NT2/D1 (cell line): ENCODE data around the gene FAM170B.

Experiments
- YY1 ChIP-seq: IDR thresholded peaks from 2 replicates; pipeline ENCODE4 v1.6.1; 2011; ENCODE audit not compliant: insufficient read length, insufficient read depth
- ZNF274 ChIP-seq: IDR thresholded peaks from 2 replicates; pipeline ENCODE4 v1.6.1; 2011; ENCODE audit warnings: mild to moderate bottlenecking, low read depth, low read length

GRCh38 chr10:49091450-49092210 lies 42.2 kb downstream of the FAM170B start:
- no peak for TF ChIP-seq ZNF274
- TF ChIP-seq YY1: no peak
